Endothelial cell of umbilical vein (primary cell): ENCODE results near the gene ZSCAN1. TPM values are rescaled to one million over a fixed set of nuclear protein-coding genes. Genes with fewer than 3 reads are reported as not detected.

Source experiments
- BruUV-seq: library from RNA; stranded (reverse); fragments of 400-500 nt; replicated peaks from 2 replicates; lab custom pipeline; 2021; lab: Mats Ljungman, UMichigan
- CTCF ChIA-PET: fragments of 300-600, 350-600 bp; sonication (Branson Sonifier 250); formaldehyde crosslinking; loops from one replicate; lab custom pipeline; 2021; ENCODE audit warnings: antibody characterized with exemption, inconsistent platforms; lab: Charles Lee
- POLR2A ChIA-PET: fragments of 300-600, 350-600 bp; sonication (Branson Sonifier 250); formaldehyde crosslinking; loops from one replicate; lab custom pipeline; 2021; ENCODE audit warnings: antibody characterized with exemption, inconsistent platforms; lab: Charles Lee
- DNase-seq: peaks from one replicate; pipeline ENCODE4 v3.0.0-alpha.2; 2011; ENCODE audit warnings: low read depth, low spot score
- FAIRE-seq: peaks from 2 replicates; lab custom pipeline; 2011; peaks lifted over from hg19 to GRCh38; lab: Jason Lieb, UNC
- H2AFZ ChIP-seq: 2 replicates; pipeline ENCODE4 v1.6.0; 2012; ENCODE audit warnings: low read depth, low read length, control low read depth, inconsistent platforms
- H3K27ac ChIP-seq: 2 replicates; pipeline ENCODE4 v1.5.1; 2011; ENCODE audit warnings: low read depth, mild to moderate bottlenecking, control low read depth, low read length, moderate library complexity; ENCODE audit not compliant: insufficient read depth
- H3K27me3 ChIP-seq, 2 experiments: 2 replicates each; pipeline versions ENCODE4 v1.6.0 to v1.6.1; 2011; ENCODE audit warnings: low read length in 2 of 2, mixed read lengths in 1 of 2; ENCODE audit not compliant: control insufficient read depth in 2 of 2, insufficient read depth in 2 of 2
- H3K36me3 ChIP-seq, 2 experiments: 2 replicates in 1 of 2; 3 replicates in 1 of 2; pipeline ENCODE4 v1.5.1; 2011; ENCODE audit warnings: low read length in 2 of 2, mild to moderate bottlenecking in 1 of 2, moderate library complexity in 1 of 2; ENCODE audit not compliant: control insufficient read depth in 2 of 2, insufficient read depth in 2 of 2; ENCODE audit errors: extremely low read depth in 1 of 2
- H3K4me1 ChIP-seq: 3 replicates; pipeline ENCODE4 v1.5.1; 2011; ENCODE audit warnings: mild to moderate bottlenecking, low read length; ENCODE audit not compliant: control insufficient read depth, insufficient read depth; ENCODE audit errors: extremely low read depth
- H3K4me2 ChIP-seq: 2 replicates; pipeline ENCODE4 v1.6.1; 2011; ENCODE audit warnings: low read length, control low read depth, mixed read lengths; ENCODE audit not compliant: insufficient read depth
- H3K4me3 ChIP-seq, 3 experiments: fragments of 200-600 bp in 1 of 3; sonication (generic), shearing (Covaris generic) in 1 of 3; replicated peaks in 1 of 3; 2 replicates each; pipeline ENCODE4 v1.5.1; 2011 to 2016; ENCODE audit warnings: control low read depth in 3 of 3, low read length in 3 of 3, mild to moderate bottlenecking in 2 of 3, inconsistent platforms in 1 of 3, low read depth in 1 of 3, moderate library complexity in 1 of 3; ENCODE audit not compliant: insufficient read depth in 1 of 3
- H3K79me2 ChIP-seq: 2 replicates; pipeline ENCODE4 v1.6.0; 2012; ENCODE audit warnings: low read length, inconsistent platforms; ENCODE audit not compliant: control insufficient read depth, insufficient read depth
- H3K9ac ChIP-seq: replicated peaks from 2 replicates; pipeline ENCODE3; 2011; ENCODE audit warnings: low read length, control low read depth; ENCODE audit not compliant: insufficient read depth; ENCODE audit errors: extremely low read depth
- H3K9me1 ChIP-seq: replicated peaks from 3 replicates; pipeline ENCODE4 v1.6.0; 2011; ENCODE audit warnings: mild to moderate bottlenecking, low read length; ENCODE audit not compliant: control insufficient read depth, insufficient read depth; ENCODE audit errors: extremely low read depth
- H3K9me3 ChIP-seq: replicated peaks from 2 replicates; pipeline ENCODE4 v1.5.1; 2012; ENCODE audit warnings: low read length, inconsistent platforms; ENCODE audit not compliant: control insufficient read depth, insufficient read depth
- H4K20me1 ChIP-seq: replicated peaks from 2 replicates; pipeline ENCODE3; 2011; ENCODE audit warnings: mild to moderate bottlenecking, low read length; ENCODE audit not compliant: control insufficient read depth, insufficient read depth; ENCODE audit errors: extremely low read depth
- CTCF ChIP-seq, 2 donors: IDR thresholded peaks; 1 replicate in 1 of 2; 2 replicates in 1 of 2; pipeline ENCODE4 v1.5.1; 2011; ENCODE audit warnings: low read length in 2 of 2, mild to moderate bottlenecking in 2 of 2, moderate library complexity in 2 of 2, control low read depth in 1 of 2, inconsistent platforms in 1 of 2, low read depth in 1 of 2; ENCODE audit not compliant: insufficient read depth in 1 of 2; ENCODE audit errors: extremely low read depth in 1 of 2
- EZH2 ChIP-seq: IDR thresholded peaks from 2 replicates; pipeline ENCODE4 v1.6.1; 2012; ENCODE audit warnings: borderline replicate concordance, low read depth, mild to moderate bottlenecking, moderate library complexity, low read length, inconsistent platforms; ENCODE audit not compliant: severe bottlenecking
- FOS ChIP-seq: IDR thresholded peaks from 2 replicates; pipeline ENCODE4 v1.6.1; 2011; ENCODE audit warnings: mild to moderate bottlenecking, low read length, moderate library complexity, borderline replicate concordance; ENCODE audit not compliant: insufficient read depth
- GATA2 ChIP-seq: IDR thresholded peaks from 2 replicates; pipeline ENCODE4 v1.7.0; 2011; ENCODE audit warnings: low read depth, mild to moderate bottlenecking, moderate library complexity, mixed read lengths, low read length; ENCODE audit not compliant: insufficient read length, insufficient read depth
- JUN ChIP-seq: IDR thresholded peaks from 2 replicates; pipeline ENCODE4 v1.6.1; 2011; ENCODE audit warnings: borderline replicate concordance, low read depth; ENCODE audit not compliant: insufficient read length, insufficient read depth
- MAX ChIP-seq: IDR thresholded peaks from 2 replicates; pipeline ENCODE4 v1.6.1; 2011; ENCODE audit not compliant: insufficient read depth, insufficient read length
- MYC ChIP-seq: IDR thresholded peaks from one replicate; pipeline ENCODE4 v1.6.1; 2011; ENCODE audit warnings: mild to moderate bottlenecking, low read depth, low read length
- POLR2A ChIP-seq: IDR thresholded peaks from 2 replicates; pipeline ENCODE4 v1.6.1; 2012; ENCODE audit warnings: low read depth, mild to moderate bottlenecking, control low read depth, low read length
- POLR2AphosphoS5 ChIP-seq: IDR thresholded peaks from 2 replicates; pipeline ENCODE4 v1.6.1; 2012; ENCODE audit warnings: low read depth, mild to moderate bottlenecking, control low read depth, low read length, moderate library complexity; ENCODE audit not compliant: insufficient read depth
- dilution Hi-C: fragments of 300-500 bp; cut with MboI; formaldehyde crosslinking; loops from one replicate; pipeline ENCODE4 v1.15.0; 2019; ENCODE audit warnings: low sequenced_read_pairs; ENCODE audit not compliant: extremely low pct_ligation_motif_present
- intact Hi-C: fragments of 100-400 bp; cut with micrococcal nuclease; formaldehyde crosslinking; loops from one replicate; pipeline ENCODE4 v1.10.0; 2022
- polyA plus RNA-seq, 4 experiments: library from polyadenylated mRNA; depleted of rRNA in 3 of 4; stranded (reverse) in 3 of 4; unstranded in 1 of 4; fragments of >200 nt; gene quantifications; 2 replicates each; pipeline versions ENCODE4 v1.2.1 to v1.2.3, GENCODE V29; 2011 to 2012; ENCODE audit warnings: missing spikeins in 1 of 4
- total RNA-seq: library from RNA; stranded (reverse); gene quantifications from 2 replicates; pipeline ENCODE4 v1.2.3, GENCODE V29; 2021

The ZSCAN1 gene
- total and polyA plus RNA-seq, 2 donors (not counting 3 experiments of a cell fraction or from before 2014, with no cell fraction given), result 0.10 TPM; not detected in 1

GRCh38 chr19:58014141-58014540, 19.7 kb upstream of the ZSCAN1 start:
- no peak overlapping the region for H3K4me3 ChIP-seq
- no peaks in the 10 kb centered on the region for H3K36me3 ChIP-seq
- H3K9me3 ChIP-seq, result no peaks in the 10 kb centered on the region
- FAIRE-seq, result no peak
- CTCF ChIA-PET, result no interaction called here
- POLR2A ChIA-PET, result no interaction called here
- no peaks in the 10 kb centered on the region for H3K4me1 ChIP-seq
- H3K27me3 ChIP-seq, result no peaks in the 10 kb centered on the region
- H2AFZ ChIP-seq, result no peak overlapping the region
- H3K4me2 ChIP-seq, result no peak overlapping the region
- H4K20me1 ChIP-seq, result no peaks in the 10 kb centered on the region
- no peak for DNase-seq
- no peak overlapping the region for H3K9ac ChIP-seq
- dilution Hi-C loops (no loop called here), intact Hi-C loops (no loop called here)
- H3K27ac ChIP-seq, result no peak overlapping the region
- H3K79me2 ChIP-seq, result no peaks in the 10 kb centered on the region
- no peak for TF ChIP-seq JUN
- no peak for TF ChIP-seq EZH2
- no peak for TF ChIP-seq MAX
- TF ChIP-seq CTCF (IDR thresholded peaks at IDR 0.05; ENCODE audit: extremely low read depth in 1 of 2, insufficient read depth in 1 of 2, low read depth in 1 of 2, low read length in 2 of 2), result no peak
- TF ChIP-seq FOS, result no peak
- TF ChIP-seq MYC, result no peak
- no peak for TF ChIP-seq GATA2
- TF ChIP-seq POLR2A, result no peak
- TF ChIP-seq POLR2AphosphoS5, result no peak
- no TSS peak for BruUV-seq
- no peaks in the 10 kb centered on the region for H3K9me1 ChIP-seq
